Measurements from ENCODE around the gene PPM1E. TPM values are rescaled to one million over a fixed set of nuclear protein-coding genes. Genes with fewer than 3 reads are reported as not detected.

The PPM1E gene
- total and polyA plus RNA-seq, 2 of the 8 experiments (the other 6 are each of a cell fraction or from before 2014, with no cell fraction given): 5.0 to 10.4 TPM

DNA sequence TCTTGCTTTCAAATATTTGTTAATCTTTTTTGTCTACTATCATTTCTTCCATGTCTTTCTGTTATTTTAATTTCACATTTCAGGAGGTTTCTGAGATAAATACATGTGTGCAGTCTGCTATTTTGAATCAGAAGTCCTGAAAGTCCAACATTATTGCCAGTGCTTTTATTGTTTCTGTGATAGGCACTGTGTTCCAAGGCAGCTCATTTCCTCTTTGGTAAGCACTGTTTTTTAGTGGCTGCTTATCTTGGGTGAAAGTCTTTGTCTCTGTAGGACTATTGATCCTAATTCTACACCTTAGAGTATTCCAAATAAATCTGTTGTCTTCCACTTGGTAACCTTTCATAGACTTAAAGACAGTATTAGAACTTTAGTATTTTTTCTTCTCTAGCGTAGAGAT, 76.1 kb downstream of the PPM1E start:
- H3K4ac ChIP-seq (replicated peaks; ENCODE audit: insufficient read length, low read depth, low read length): no peak overlapping the region
- ChIA-PET CTCF (ENCODE audit: partially characterized antibody) (no interaction called here), POLR2A (ENCODE audit: partially characterized antibody) (no interaction called here)
- H3K4me2 ChIP-seq (ENCODE audit: insufficient read depth in 1 of 2, low read depth in 2 of 2, low read length in 2 of 2): no peak overlapping the region
- H3K27me3 ChIP-seq (replicated peaks in 1 of 4; ENCODE audit: control insufficient read depth in 3 of 4, extremely low read depth in 1 of 4, insufficient read depth in 3 of 4, low read length in 3 of 4): no peaks in the 10 kb centered on the region
- no peak overlapping the region for H2BK12ac ChIP-seq (ENCODE audit: low read depth, low read length)
- no peaks in the 10 kb centered on the region for H3K36me3 ChIP-seq (ENCODE audit: control insufficient read depth in 2 of 4, insufficient read depth in 4 of 4, low read length in 3 of 4)
- no peak overlapping the region for H3K56ac ChIP-seq (replicated peaks; ENCODE audit: insufficient read length, low read depth, low read length)
- no peak overlapping the region for H4K91ac ChIP-seq (replicated peaks; ENCODE audit: insufficient read length, low read length)
- no peaks in the 10 kb centered on the region for H4K20me1 ChIP-seq (replicated peaks in 1 of 2; ENCODE audit: control insufficient read depth in 1 of 2, insufficient read depth in 2 of 2, low read length in 2 of 2)
- H4K5ac ChIP-seq (ENCODE audit: insufficient read length, low read depth, low read length): no peak overlapping the region
- WGBS, 2 experiments (ENCODE audit: extremely low coverage in 1 of 2, insufficient coverage in 1 of 2, insufficient read length in 1 of 2, insufficient replicate concordance in 2 of 2, low coverage in 1 of 2, low lambda C conversion rate in 2 of 2, missing lambda C conversion rate in 1 of 2): 90% methylated on average over 1 of the region's 1 CpG; no CpG with 5 or more reads in 1 of the 2 experiments
- H3K27ac ChIP-seq (ENCODE audit: low read depth, low read length): no peak overlapping the region
- no peak overlapping the region for H2BK5ac ChIP-seq (ENCODE audit: low read depth, low read length)
- H4K8ac ChIP-seq (ENCODE audit: extremely low read depth, insufficient read depth, low read length): no peak overlapping the region
- no peaks in the 10 kb centered on the region for H3K9me3 ChIP-seq (ENCODE audit: insufficient read depth in 2 of 2, low read depth in 1 of 2, low read length in 1 of 2)
- H2BK15ac ChIP-seq (ENCODE audit: low read length): no peak overlapping the region
- no peak overlapping the region for H3K9ac ChIP-seq (replicated peaks in 1 of 4; ENCODE audit: extremely low read depth in 1 of 4, low read depth in 3 of 4, low read length in 3 of 4)
- no peak for DNase-seq (ENCODE audit: low read depth in 1 of 2, low spot score in 2 of 2)
- H2AFZ ChIP-seq (ENCODE audit: low read length): no peak overlapping the region
- H3K23ac ChIP-seq (ENCODE audit: insufficient read length): no peak overlapping the region
- no peaks in the 10 kb centered on the region for H3K79me1 ChIP-seq (ENCODE audit: low read depth, low read length)
- H3K23me2 ChIP-seq (ENCODE audit: low read depth, low read length): no peaks in the 10 kb centered on the region
- H2AK5ac ChIP-seq (ENCODE audit: low read depth, low read length): no peak overlapping the region
- H3K4me3 ChIP-seq (ENCODE audit: extremely low read depth in 1 of 4, insufficient read depth in 2 of 4, low read depth in 3 of 4, low read length in 4 of 4): no peak overlapping the region
- H2BK120ac ChIP-seq (replicated peaks; ENCODE audit: low read depth, low read length): no peak overlapping the region
- no peaks in the 10 kb centered on the region for H3K4me1 ChIP-seq (replicated peaks in 1 of 4; ENCODE audit: control insufficient read depth in 3 of 4, insufficient read depth in 4 of 4, low read length in 3 of 4)
- no peaks in the 10 kb centered on the region for H3K79me2 ChIP-seq (ENCODE audit: control insufficient read depth in 1 of 2, insufficient read depth in 2 of 2, low read length in 2 of 2)
- TF ChIP-seq, protein P1, sequence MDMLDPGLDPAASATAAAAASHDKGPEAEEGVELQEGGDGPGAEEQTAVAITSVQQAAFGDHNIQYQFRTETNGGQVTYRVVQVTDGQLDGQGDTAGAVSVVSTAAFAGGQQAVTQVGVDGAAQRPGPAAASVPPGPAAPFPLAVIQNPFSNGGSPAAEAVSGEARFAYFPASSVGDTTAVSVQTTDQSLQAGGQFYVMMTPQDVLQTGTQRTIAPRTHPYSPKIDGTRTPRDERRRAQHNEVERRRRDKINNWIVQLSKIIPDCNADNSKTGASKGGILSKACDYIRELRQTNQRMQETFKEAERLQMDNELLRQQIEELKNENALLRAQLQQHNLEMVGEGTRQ (IDR thresholded peaks at IDR 0.05; ENCODE audit: low read length): no peak
- TF ChIP-seq KDM4A (IDR thresholded peaks at IDR 0.05; ENCODE audit: low read depth, low read length, severe bottlenecking): no peak
- TF ChIP-seq SIX5 (IDR thresholded peaks at IDR 0.05; ENCODE audit: low read depth, low read length): no peak
- no peak for TF ChIP-seq NANOG (IDR thresholded peaks at IDR 0.05; ENCODE audit: insufficient read depth, low read depth, low read length, poor library complexity, severe bottlenecking)
- no peak for TF ChIP-seq FOSL1 (IDR thresholded peaks at IDR 0.05; ENCODE audit: insufficient read depth, low read depth, low read length)
- no peak for TF ChIP-seq ZNF274 (IDR thresholded peaks at IDR 0.05; ENCODE audit: borderline replicate concordance, extremely low read depth, low read length)
- TF ChIP-seq CEBPB (IDR thresholded peaks at IDR 0.05; ENCODE audit: low read depth, low read length): no peak
- TF ChIP-seq ATF3 (IDR thresholded peaks at IDR 0.05; ENCODE audit: insufficient read depth, low read depth, low read length): no peak
- TF ChIP-seq, protein P2, sequence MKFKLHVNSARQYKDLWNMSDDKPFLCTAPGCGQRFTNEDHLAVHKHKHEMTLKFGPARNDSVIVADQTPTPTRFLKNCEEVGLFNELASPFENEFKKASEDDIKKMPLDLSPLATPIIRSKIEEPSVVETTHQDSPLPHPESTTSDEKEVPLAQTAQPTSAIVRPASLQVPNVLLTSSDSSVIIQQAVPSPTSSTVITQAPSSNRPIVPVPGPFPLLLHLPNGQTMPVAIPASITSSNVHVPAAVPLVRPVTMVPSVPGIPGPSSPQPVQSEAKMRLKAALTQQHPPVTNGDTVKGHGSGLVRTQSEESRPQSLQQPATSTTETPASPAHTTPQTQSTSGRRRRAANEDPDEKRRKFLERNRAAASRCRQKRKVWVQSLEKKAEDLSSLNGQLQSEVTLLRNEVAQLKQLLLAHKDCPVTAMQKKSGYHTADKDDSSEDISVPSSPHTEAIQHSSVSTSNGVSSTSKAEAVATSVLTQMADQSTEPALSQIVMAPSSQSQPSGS (IDR thresholded peaks at IDR 0.05; ENCODE audit: low read length): no peak
- TF ChIP-seq KDM1A (IDR thresholded peaks at IDR 0.05; ENCODE audit: borderline replicate concordance, low read length): no peak
- TF ChIP-seq HDAC2 (IDR thresholded peaks at IDR 0.05; ENCODE audit: borderline replicate concordance in 1 of 2, low read depth in 2 of 2, low read length in 2 of 2): no peak
- no peak overlapping the region for H2BK20ac ChIP-seq (ENCODE audit: low read length)
- no peak for FAIRE-seq
- H3K18ac ChIP-seq (ENCODE audit: extremely low read depth, low read length): no peak overlapping the region
- H3K14ac ChIP-seq (ENCODE audit: insufficient read length): no peak overlapping the region

Data from H1 (cell line).